ENCODE measurements around the gene TFAP2E. TPM values are rescaled to one million over a fixed set of nuclear protein-coding genes. Genes with fewer than 3 reads are reported as not detected.
A peak's percentile ranks its signal among the peaks of the same experiment; 100 is the strongest.

The TFAP2E gene
- total RNA-seq, 6 experiments from 2014 or later: 0.15 to 0.24 TPM; not detected in 4

DNA sequence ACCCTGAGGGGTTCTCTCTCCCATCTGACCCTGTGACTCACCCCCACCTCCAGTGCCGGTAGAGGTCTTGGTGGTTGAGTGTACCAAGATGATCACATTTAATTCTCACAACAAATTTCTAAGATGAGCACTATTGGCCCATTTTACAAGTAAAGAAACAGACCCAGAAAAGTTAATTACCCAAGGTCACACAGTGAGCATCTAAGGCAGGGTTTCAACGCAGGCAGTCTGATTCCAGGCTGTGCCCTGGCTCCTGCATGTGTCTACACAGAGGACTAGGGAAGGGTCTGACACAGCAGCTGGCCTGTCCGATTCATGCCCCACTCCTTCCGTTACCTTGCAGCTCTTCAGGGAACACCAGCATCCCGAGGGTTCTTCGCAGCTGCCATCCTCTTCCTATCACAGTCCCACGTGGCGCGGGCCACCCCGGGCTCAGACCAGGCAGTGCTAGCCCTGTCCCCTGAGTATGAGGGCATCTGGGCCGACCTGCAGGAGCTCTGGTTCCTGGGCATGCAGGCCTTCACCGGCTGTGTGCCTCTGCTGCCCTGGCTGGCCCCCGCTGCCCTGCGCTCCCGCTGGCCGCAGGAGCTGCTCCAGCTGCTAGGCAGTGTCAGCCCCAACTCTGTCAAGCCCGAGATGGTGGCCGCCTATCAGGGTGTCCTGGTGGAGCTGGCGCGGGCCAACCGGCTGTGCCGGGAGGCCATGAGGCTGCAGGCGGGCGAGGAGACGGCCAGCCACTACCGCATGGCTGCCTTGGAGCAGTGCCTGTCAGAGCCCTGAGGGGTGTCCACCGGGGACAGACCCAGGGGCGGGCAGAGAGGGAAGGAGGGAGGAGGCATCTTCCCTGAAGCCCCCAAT lies 8.0 kb upstream of the TFAP2E start:
- WGBS (ENCODE audit: insufficient coverage, low coverage, low lambda C conversion rate, missing lambda C conversion rate): 60% methylated on average over 4 of the region's 28 CpGs
- intact Hi-C loops (cut with DNase I): loop anchor here (5.0 to 10.0 kb wide), 5 partner anchors 113 to 360 kb away; no protein-coding TSS in a partner anchor
- Histone ChIP-seq H3K27ac (no peak overlapping the region), H3K27me3 (no peaks in the 10 kb centered on the region), H3K4me3 (no peak overlapping the region), H3K4me1 (peaks cover 0 to 9% (median 2%) of the 10 kb centered on the region in 4 donors), H3K9me3 (no peaks in the 10 kb centered on the region), H3K36me3 (peaks cover 0 to 3% (median 0%) of the 10 kb centered on the region in 4 donors)
- ATAC-seq (no peak), DNase-seq (peak in 1 of 3 donors; percentile 47)
- no peak for TF ChIP-seq POLR2A (IDR thresholded peaks at IDR 0.05)
- no peak for TF ChIP-seq CTCF (IDR thresholded peaks at IDR 0.05)

DNA sequence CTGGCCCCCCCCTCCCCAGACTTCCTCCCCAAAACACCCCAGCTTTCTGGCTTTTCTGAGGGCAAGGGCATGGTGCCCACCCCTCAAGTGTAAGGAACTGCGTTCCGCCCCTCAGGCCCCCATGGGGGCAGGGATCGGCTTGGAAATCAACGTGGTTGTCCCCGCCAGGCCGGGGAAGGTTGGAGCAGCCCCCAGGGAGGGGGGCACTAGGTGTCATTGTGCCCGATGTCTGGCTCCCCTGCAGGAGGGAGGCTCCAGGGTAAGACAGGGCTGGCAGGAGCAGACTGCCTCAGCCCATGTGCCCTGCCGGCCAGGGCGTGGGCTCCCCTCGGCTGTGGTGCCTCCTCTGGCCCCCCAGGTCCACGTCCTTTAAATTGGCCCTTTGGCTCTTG lies 7.4 kb upstream of the TFAP2E start:
- DNase-seq: peak in 1 of 3 donors; percentile 43
- WGBS (ENCODE audit: insufficient coverage, low coverage, low lambda C conversion rate, missing lambda C conversion rate): 87% methylated on average over 6 of the region's 11 CpGs
- Histone ChIP-seq H3K27ac (no peak overlapping the region), H3K27me3 (no peaks in the 10 kb centered on the region), H3K4me3 (no peak overlapping the region), H3K4me1 (peaks cover 0 to 5% (median under 1%) of the 10 kb centered on the region in 4 donors), H3K9me3 (no peaks in the 10 kb centered on the region), H3K36me3 (peaks cover 0 to 3% (median 0%) of the 10 kb centered on the region in 4 donors)
- TF ChIP-seq POLR2A (IDR thresholded peaks at IDR 0.05): no peak
- no peak for TF ChIP-seq CTCF (IDR thresholded peaks at IDR 0.05)
- no peak for ATAC-seq
- intact Hi-C loops (cut with DNase I): loop anchor here (5.0 to 10.0 kb wide), 4 partner anchors 113 to 361 kb away; no protein-coding TSS in a partner anchor

GRCh38 chr1:35567947-35568558 lies 5.1 kb upstream of the TFAP2E start:
- Histone ChIP-seq H3K9me3 (no peaks in the 10 kb centered on the region), H3K4me1 (peaks cover 0 to 2% (median 0%) of the 10 kb centered on the region in 4 donors), H3K27me3 (peaks cover 0 to 12% of the 10 kb centered on the region in 2 donors), H3K36me3 (no peaks in the 10 kb centered on the region), H3K27ac (no peak overlapping the region), H3K4me3 (no peak overlapping the region)
- WGBS (ENCODE audit: insufficient coverage, low coverage, low lambda C conversion rate, missing lambda C conversion rate): 64% methylated on average over 6 of the region's 9 CpGs
- no peak for ATAC-seq
- TF ChIP-seq POLR2A (IDR thresholded peaks at IDR 0.05) (no peak), CTCF (IDR thresholded peaks at IDR 0.05) (no peak)
- intact Hi-C loops (cut with DNase I): loop anchor here (5.0 to 10.0 kb wide), 4 partner anchors 116 to 363 kb away; no protein-coding TSS in a partner anchor
- no peak for DNase-seq

GRCh38 chr1:35568975-35569395 lies 4.1 kb upstream of the TFAP2E start:
- Histone ChIP-seq H3K4me1 (peaks cover 0 to 8% (median 0%) of the 10 kb centered on the region in 4 donors), H3K27me3 (peaks cover 0 to 16% of the 10 kb centered on the region in 2 donors), H3K27ac (no peak overlapping the region), H3K36me3 (no peaks in the 10 kb centered on the region), H3K9me3 (no peaks in the 10 kb centered on the region), H3K4me3 (no peak overlapping the region)
- WGBS (ENCODE audit: insufficient coverage, low coverage, low lambda C conversion rate, missing lambda C conversion rate): 17% methylated on average over 4 of the region's 4 CpGs
- ATAC-seq: peak; percentile 85 to 92 (median 89)
- intact Hi-C loops (cut with DNase I): loop anchor here (5.0 to 10.0 kb wide), 4 partner anchors 117 to 364 kb away; no protein-coding TSS in a partner anchor
- TF ChIP-seq CTCF (IDR thresholded peaks at IDR 0.05): peak; percentile 76 to 93 (median 90)
- no peak for TF ChIP-seq POLR2A (IDR thresholded peaks at IDR 0.05)
- peak in 2 of 3 donors; percentile 57 to 70 for DNase-seq

Measured in right lobe of liver (tissue), 6 donors.